ENCODE data around the gene LRRC30.

Gene LRRC30

GRCh38 chr18:7221424-7222155 is 9.3 kb upstream of the LRRC30 start:
- DNase-seq (no peak), ATAC-seq (replicated peaks) (no peak)
- Mint-ChIP-seq H3K27ac (no peak overlapping the region), H3K4me1 (ENCODE audit: low read depth in 2 of 2) (no peaks in the 10 kb centered on the region), H3K36me3 (ENCODE audit: insufficient read depth) (no peaks in the 10 kb centered on the region), H3K9me3 (peaks cover 0 to 2% of the 10 kb centered on the region in 2 donors), H3K4me3 (no peak overlapping the region), H3K27me3 (no peaks in the 10 kb centered on the region)

- Mint-ChIP-seq H3K27me3 (no peaks in the 10 kb centered on the region), H3K36me3 (ENCODE audit: insufficient read depth) (no peaks in the 10 kb centered on the region), H3K4me3 (no peak overlapping the region), H3K4me1 (ENCODE audit: low read depth in 2 of 2) (no peaks in the 10 kb centered on the region), H3K9me3 (peaks cover 0 to 2% of the 10 kb centered on the region in 2 donors), H3K27ac (no peak overlapping the region)
- ATAC-seq (replicated peaks) = no peak
- no peak for DNase-seq
Observed at GRCh38 chr18:7224198-7224597, 6.7 kb upstream of the LRRC30 start.

- no peaks in the 10 kb centered on the region for H3K36me3 Mint-ChIP-seq (ENCODE audit: insufficient read depth)
- no peaks in the 10 kb centered on the region for H3K27me3 Mint-ChIP-seq
- DNase-seq (no peak), ATAC-seq (replicated peaks) (no peak)
- H3K4me3 Mint-ChIP-seq = no peak overlapping the region
- H3K4me1 Mint-ChIP-seq (ENCODE audit: low read depth in 2 of 2) = no peaks in the 10 kb centered on the region
- H3K27ac Mint-ChIP-seq = no peak overlapping the region
- no peaks in the 10 kb centered on the region for H3K9me3 Mint-ChIP-seq
Observed at GRCh38 chr18:7232218-7232617, 1.3 kb downstream of the LRRC30 start.

GRCh38 chr18:7233134-7233810 is 2.4 kb downstream of the LRRC30 start:
- H3K9me3 Mint-ChIP-seq = no peaks in the 10 kb centered on the region
- H3K4me1 Mint-ChIP-seq (ENCODE audit: low read depth in 2 of 2) = no peaks in the 10 kb centered on the region
- H3K4me3 Mint-ChIP-seq = no peak overlapping the region
- no peaks in the 10 kb centered on the region for H3K36me3 Mint-ChIP-seq (ENCODE audit: insufficient read depth)
- DNase-seq (no peak), ATAC-seq (replicated peaks) (no peak)
- no peak overlapping the region for H3K27ac Mint-ChIP-seq
- no peaks in the 10 kb centered on the region for H3K27me3 Mint-ChIP-seq

GRCh38 chr18:7234091-7234490 is 3.2 kb downstream of the LRRC30 start:
- Mint-ChIP-seq H3K27me3 (no peaks in the 10 kb centered on the region), H3K27ac (no peak overlapping the region), H3K4me3 (no peak overlapping the region), H3K36me3 (ENCODE audit: insufficient read depth) (no peaks in the 10 kb centered on the region), H3K4me1 (ENCODE audit: low read depth in 2 of 2) (no peaks in the 10 kb centered on the region), H3K9me3 (no peaks in the 10 kb centered on the region)
- ATAC-seq (replicated peaks) (no peak), DNase-seq (no peak)

GRCh38 chr18:7234956-7235355 is 4.1 kb downstream of the LRRC30 start:
- Mint-ChIP-seq H3K4me3 (no peak overlapping the region), H3K27me3 (no peaks in the 10 kb centered on the region), H3K9me3 (no peaks in the 10 kb centered on the region), H3K36me3 (ENCODE audit: insufficient read depth) (no peaks in the 10 kb centered on the region), H3K27ac (no peak overlapping the region), H3K4me1 (ENCODE audit: low read depth in 2 of 2) (no peaks in the 10 kb centered on the region)
- DNase-seq (no peak), ATAC-seq (replicated peaks) (no peak)

GRCh38 chr18:7236072-7236471 is 5.2 kb downstream of the LRRC30 start:
- ATAC-seq (replicated peaks) (no peak), DNase-seq (no peak)
- H3K9me3 Mint-ChIP-seq = peaks cover 0 to 1% of the 10 kb centered on the region in 2 donors
- no peak overlapping the region for H3K27ac Mint-ChIP-seq
- no peaks in the 10 kb centered on the region for H3K27me3 Mint-ChIP-seq
- H3K4me3 Mint-ChIP-seq = no peak overlapping the region
- H3K36me3 Mint-ChIP-seq (ENCODE audit: insufficient read depth) = no peaks in the 10 kb centered on the region
- H3K4me1 Mint-ChIP-seq (ENCODE audit: low read depth in 2 of 2) = no peaks in the 10 kb centered on the region

GRCh38 chr18:7236933-7237332 is 6.0 kb downstream of the LRRC30 start:
- ATAC-seq (replicated peaks) (no peak), DNase-seq (no peak)
- no peaks in the 10 kb centered on the region for H3K27me3 Mint-ChIP-seq
- no peaks in the 10 kb centered on the region for H3K4me1 Mint-ChIP-seq (ENCODE audit: low read depth in 2 of 2)
- no peak overlapping the region for H3K27ac Mint-ChIP-seq
- H3K36me3 Mint-ChIP-seq (ENCODE audit: insufficient read depth) = no peaks in the 10 kb centered on the region
- H3K4me3 Mint-ChIP-seq = no peak overlapping the region
- H3K9me3 Mint-ChIP-seq = peaks cover 0 to 1% of the 10 kb centered on the region in 2 donors

GRCh38 chr18:7237673-7238272 is 6.9 kb downstream of the LRRC30 start:
- Mint-ChIP-seq H3K27ac (no peak overlapping the region), H3K9me3 (peaks cover 0 to 1% of the 10 kb centered on the region in 2 donors), H3K36me3 (ENCODE audit: insufficient read depth) (no peaks in the 10 kb centered on the region), H3K4me1 (ENCODE audit: low read depth in 2 of 2) (no peaks in the 10 kb centered on the region), H3K27me3 (no peaks in the 10 kb centered on the region), H3K4me3 (no peak overlapping the region)
- ATAC-seq (replicated peaks) (no peak), DNase-seq (no peak)

- Mint-ChIP-seq H3K27ac (no peak overlapping the region), H3K4me1 (ENCODE audit: low read depth in 2 of 2) (no peaks in the 10 kb centered on the region), H3K4me3 (no peak overlapping the region), H3K27me3 (no peaks in the 10 kb centered on the region), H3K36me3 (ENCODE audit: insufficient read depth) (no peaks in the 10 kb centered on the region), H3K9me3 (peaks cover 1 to 9% of the 10 kb centered on the region in 2 donors)
- ATAC-seq (replicated peaks) (no peak), DNase-seq (no peak)
Observed at GRCh38 chr18:7242926-7243325, 12.0 kb downstream of the LRRC30 start.

- Mint-ChIP-seq H3K9me3 (peaks cover 0 to 9% of the 10 kb centered on the region in 2 donors), H3K4me1 (ENCODE audit: low read depth in 2 of 2) (no peaks in the 10 kb centered on the region), H3K36me3 (ENCODE audit: insufficient read depth) (no peaks in the 10 kb centered on the region), H3K4me3 (no peak overlapping the region), H3K27me3 (no peaks in the 10 kb centered on the region), H3K27ac (no peak overlapping the region)
- no peak for ATAC-seq (replicated peaks)
- DNase-seq = no peak
Observed at GRCh38 chr18:7248877-7249276, 18.0 kb downstream of the LRRC30 start.

GRCh38 chr18:7254163-7254562 is 23.3 kb downstream of the LRRC30 start:
- Mint-ChIP-seq H3K36me3 (ENCODE audit: insufficient read depth) (peaks cover 2% of the 10 kb centered on the region), H3K4me3 (no peak overlapping the region), H3K4me1 (ENCODE audit: low read depth in 2 of 2) (no peaks in the 10 kb centered on the region), H3K9me3 (no peaks in the 10 kb centered on the region), H3K27me3 (no peaks in the 10 kb centered on the region), H3K27ac (no peak overlapping the region)
- ATAC-seq (replicated peaks) = no peak
- no peak for DNase-seq

GRCh38 chr18:7255054-7255453 is 24.2 kb downstream of the LRRC30 start:
- ATAC-seq (replicated peaks) = no peak
- Mint-ChIP-seq H3K27me3 (no peaks in the 10 kb centered on the region), H3K9me3 (peaks cover 0 to 1% of the 10 kb centered on the region in 2 donors), H3K4me3 (no peak overlapping the region), H3K27ac (no peak overlapping the region), H3K36me3 (ENCODE audit: insufficient read depth) (peaks cover 2% of the 10 kb centered on the region), H3K4me1 (ENCODE audit: low read depth in 2 of 2) (no peaks in the 10 kb centered on the region)
- DNase-seq = no peak

GRCh38 chr18:7255643-7256042 is 24.8 kb downstream of the LRRC30 start:
- Mint-ChIP-seq H3K9me3 (peaks cover 2 to 7% of the 10 kb centered on the region in 2 donors), H3K4me3 (no peak overlapping the region), H3K36me3 (ENCODE audit: insufficient read depth) (peaks cover 2% of the 10 kb centered on the region), H3K27ac (no peak overlapping the region), H3K4me1 (ENCODE audit: low read depth in 2 of 2) (no peaks in the 10 kb centered on the region), H3K27me3 (no peaks in the 10 kb centered on the region)
- DNase-seq (no peak), ATAC-seq (replicated peaks) (no peak)

All from effector memory CD8-positive, alpha-beta T cell (primary cell).